ENCODE data around the gene TBC1D1.

DNA sequence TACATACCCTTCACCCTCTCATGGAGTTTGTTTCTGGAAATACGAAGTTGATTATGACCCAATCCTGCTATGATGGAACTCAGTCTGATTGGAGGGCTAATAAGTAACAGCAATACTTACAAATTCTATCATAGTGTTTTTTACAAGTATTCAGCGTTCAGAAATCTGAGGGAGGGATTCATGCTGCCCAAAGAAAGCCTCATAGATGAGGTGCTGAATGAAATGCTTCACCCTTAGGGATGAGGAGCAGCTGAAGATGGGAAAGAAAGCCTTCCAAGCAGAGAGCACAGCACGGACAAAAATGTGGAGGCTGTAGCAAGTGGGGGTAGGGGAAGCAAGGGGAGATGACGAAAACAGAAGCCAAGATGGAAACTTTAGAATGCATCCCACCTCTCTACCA lies 27.9 kb upstream of the TBC1D1 start:
- no peak for TF ChIP-seq CTCF (IDR thresholded peaks at IDR 0.05; ENCODE audit: control extremely low read depth in 1 of 3, insufficient read depth in 1 of 3, low read depth in 1 of 3, low read length in 3 of 3)
- TF ChIP-seq RFX5 (IDR thresholded peaks at IDR 0.05; ENCODE audit: borderline replicate concordance, low read depth, low read length), result no peak
- TF ChIP-seq MAX (IDR thresholded peaks at IDR 0.05), result no peak
- TF ChIP-seq TAF1 (IDR thresholded peaks at IDR 0.05; ENCODE audit: low read depth, low read length), result no peak
